ENCODE data around the gene TRRAP. TPM values are rescaled to one million over a fixed set of nuclear protein-coding genes. Genes with fewer than 3 reads are reported as not detected.

Gene TRRAP
- total and polyA plus RNA-seq, 2 experiments from 2014 or later, result 14.9 to 58.7 TPM

DNA sequence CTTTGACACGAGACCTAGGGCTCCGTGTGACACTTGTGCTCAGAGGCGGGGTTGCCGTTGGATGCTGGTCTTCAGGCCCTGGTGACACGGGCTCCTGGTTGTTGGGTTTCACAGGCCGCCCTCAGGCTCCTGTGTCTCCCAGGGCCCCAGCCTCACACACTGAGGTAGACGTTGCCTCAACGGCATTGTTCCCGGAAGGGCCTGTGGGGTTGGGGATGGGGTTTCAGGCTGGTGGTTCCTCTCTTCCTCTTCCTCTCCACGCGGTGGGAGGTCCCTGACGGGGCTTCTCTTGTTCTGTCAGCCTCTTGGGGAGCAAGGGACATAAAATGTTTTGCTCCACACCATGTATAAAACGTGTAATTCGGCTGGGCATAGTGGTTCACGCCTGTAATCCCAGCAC, 125.1 kb downstream of the TRRAP start:
- no peaks in the 10 kb centered on the region for H3K9me2 ChIP-seq (ENCODE audit: insufficient read depth)
- no peaks in the 10 kb centered on the region for H3K79me2 ChIP-seq (replicated peaks; ENCODE audit: insufficient read depth)
- TF ChIP-seq, protein P1, sequence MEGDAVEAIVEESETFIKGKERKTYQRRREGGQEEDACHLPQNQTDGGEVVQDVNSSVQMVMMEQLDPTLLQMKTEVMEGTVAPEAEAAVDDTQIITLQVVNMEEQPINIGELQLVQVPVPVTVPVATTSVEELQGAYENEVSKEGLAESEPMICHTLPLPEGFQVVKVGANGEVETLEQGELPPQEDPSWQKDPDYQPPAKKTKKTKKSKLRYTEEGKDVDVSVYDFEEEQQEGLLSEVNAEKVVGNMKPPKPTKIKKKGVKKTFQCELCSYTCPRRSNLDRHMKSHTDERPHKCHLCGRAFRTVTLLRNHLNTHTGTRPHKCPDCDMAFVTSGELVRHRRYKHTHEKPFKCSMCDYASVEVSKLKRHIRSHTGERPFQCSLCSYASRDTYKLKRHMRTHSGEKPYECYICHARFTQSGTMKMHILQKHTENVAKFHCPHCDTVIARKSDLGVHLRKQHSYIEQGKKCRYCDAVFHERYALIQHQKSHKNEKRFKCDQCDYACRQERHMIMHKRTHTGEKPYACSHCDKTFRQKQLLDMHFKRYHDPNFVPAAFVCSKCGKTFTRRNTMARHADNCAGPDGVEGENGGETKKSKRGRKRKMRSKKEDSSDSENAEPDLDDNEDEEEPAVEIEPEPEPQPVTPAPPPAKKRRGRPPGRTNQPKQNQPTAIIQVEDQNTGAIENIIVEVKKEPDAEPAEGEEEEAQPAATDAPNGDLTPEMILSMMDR (conservative IDR thresholded peaks at IDR 0.05; ENCODE audit: low read depth in 2 of 2), result no peak
- TF ChIP-seq, protein P2, sequence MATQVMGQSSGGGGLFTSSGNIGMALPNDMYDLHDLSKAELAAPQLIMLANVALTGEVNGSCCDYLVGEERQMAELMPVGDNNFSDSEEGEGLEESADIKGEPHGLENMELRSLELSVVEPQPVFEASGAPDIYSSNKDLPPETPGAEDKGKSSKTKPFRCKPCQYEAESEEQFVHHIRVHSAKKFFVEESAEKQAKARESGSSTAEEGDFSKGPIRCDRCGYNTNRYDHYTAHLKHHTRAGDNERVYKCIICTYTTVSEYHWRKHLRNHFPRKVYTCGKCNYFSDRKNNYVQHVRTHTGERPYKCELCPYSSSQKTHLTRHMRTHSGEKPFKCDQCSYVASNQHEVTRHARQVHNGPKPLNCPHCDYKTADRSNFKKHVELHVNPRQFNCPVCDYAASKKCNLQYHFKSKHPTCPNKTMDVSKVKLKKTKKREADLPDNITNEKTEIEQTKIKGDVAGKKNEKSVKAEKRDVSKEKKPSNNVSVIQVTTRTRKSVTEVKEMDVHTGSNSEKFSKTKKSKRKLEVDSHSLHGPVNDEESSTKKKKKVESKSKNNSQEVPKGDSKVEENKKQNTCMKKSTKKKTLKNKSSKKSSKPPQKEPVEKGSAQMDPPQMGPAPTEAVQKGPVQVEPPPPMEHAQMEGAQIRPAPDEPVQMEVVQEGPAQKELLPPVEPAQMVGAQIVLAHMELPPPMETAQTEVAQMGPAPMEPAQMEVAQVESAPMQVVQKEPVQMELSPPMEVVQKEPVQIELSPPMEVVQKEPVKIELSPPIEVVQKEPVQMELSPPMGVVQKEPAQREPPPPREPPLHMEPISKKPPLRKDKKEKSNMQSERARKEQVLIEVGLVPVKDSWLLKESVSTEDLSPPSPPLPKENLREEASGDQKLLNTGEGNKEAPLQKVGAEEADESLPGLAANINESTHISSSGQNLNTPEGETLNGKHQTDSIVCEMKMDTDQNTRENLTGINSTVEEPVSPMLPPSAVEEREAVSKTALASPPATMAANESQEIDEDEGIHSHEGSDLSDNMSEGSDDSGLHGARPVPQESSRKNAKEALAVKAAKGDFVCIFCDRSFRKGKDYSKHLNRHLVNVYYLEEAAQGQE (IDR thresholded peaks at IDR 0.05; ENCODE audit: unreplicated experiment), result no peak
- TF ChIP-seq ZNF114 (CRISPR knock-in tag; IDR thresholded peaks at IDR 0.05) (no peak), ZNF462 (CRISPR knock-in tag; IDR thresholded peaks at IDR 0.05) (no peak), POLR2AphosphoS5 (IDR thresholded peaks at IDR 0.05; ENCODE audit: low read depth) (no peak), STAT1 (IDR thresholded peaks at IDR 0.05; ENCODE audit: unreplicated experiment) (no peak), EZH2 (IDR thresholded peaks at IDR 0.05; ENCODE audit: low read depth, unreplicated experiment) (no peak)
- TF ChIP-seq, protein P3, sequence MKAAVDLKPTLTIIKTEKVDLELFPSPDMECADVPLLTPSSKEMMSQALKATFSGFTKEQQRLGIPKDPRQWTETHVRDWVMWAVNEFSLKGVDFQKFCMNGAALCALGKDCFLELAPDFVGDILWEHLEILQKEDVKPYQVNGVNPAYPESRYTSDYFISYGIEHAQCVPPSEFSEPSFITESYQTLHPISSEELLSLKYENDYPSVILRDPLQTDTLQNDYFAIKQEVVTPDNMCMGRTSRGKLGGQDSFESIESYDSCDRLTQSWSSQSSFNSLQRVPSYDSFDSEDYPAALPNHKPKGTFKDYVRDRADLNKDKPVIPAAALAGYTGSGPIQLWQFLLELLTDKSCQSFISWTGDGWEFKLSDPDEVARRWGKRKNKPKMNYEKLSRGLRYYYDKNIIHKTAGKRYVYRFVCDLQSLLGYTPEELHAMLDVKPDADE (IDR thresholded peaks at IDR 0.05), result no peak
- Mint-ChIP-seq H3K4me3 (no peak overlapping the region), H3K36me3 (ENCODE audit: low read depth) (peaks cover 64% of the 10 kb centered on the region), H3K27ac (no peak overlapping the region; the same call in 1 of the 2 replicates), H3K9me3 (no peaks in the 10 kb centered on the region), H3K27me3 (ENCODE audit: insufficient read depth, low read depth, poor library complexity) (peaks cover 5% of the 10 kb centered on the region), H3K4me1 (no peaks in the 10 kb centered on the region; the same call in 2 of the 3 replicates)
- H3K36me3 ChIP-seq (ENCODE audit: insufficient read depth), result peaks cover 6% of the 10 kb centered on the region; the same call in 1 of the 2 replicates
- H3K27me3 ChIP-seq (ENCODE audit: insufficient read depth), result no peaks in the 10 kb centered on the region
- no peaks in the 10 kb centered on the region for H3K4me1 ChIP-seq (ENCODE audit: insufficient read depth)
- no peak overlapping the region for H2AFZ ChIP-seq
- no peak overlapping the region for H3K4me2 ChIP-seq
- H4K20me1 ChIP-seq (replicated peaks; ENCODE audit: insufficient read depth), result no peaks in the 10 kb centered on the region; the same call in 1 of the 2 replicates
- no peak overlapping the region for H3K27ac ChIP-seq (ENCODE audit: low read depth)
- DNase-seq (ENCODE audit: low spot score), result no peak
- H3F3A ChIP-seq (replicated peaks; ENCODE audit: low read depth), result no peaks in the 10 kb centered on the region
- no peak overlapping the region for H3K4me3 ChIP-seq
- no peak for ATAC-seq

All from GM23338 (cell line).